ENCODE data around the gene ME3. TPM values are rescaled to one million over a fixed set of nuclear protein-coding genes. Genes with fewer than 3 reads are reported as not detected.
"Not testable (repeated sequence)": the region's sequence is repeated elsewhere in the genome, so short reads cannot be mapped to it uniquely, and the experiment has no call there.

ME3 gene
- polyA plus RNA-seq, 1 donor (not counting 4 experiments of a cell fraction or from before 2014, with no cell fraction given), result 1.0 TPM

- no peaks in the 10 kb centered on the region for H3K9me1 ChIP-seq (ENCODE audit: control insufficient read depth, extremely low read depth, insufficient read depth, low read length)
- no peaks in the 10 kb centered on the region for H3K4me1 ChIP-seq (ENCODE audit: control insufficient read depth, extremely low read depth, insufficient read depth, low read length)
- no peak overlapping the region for H3K4me2 ChIP-seq (ENCODE audit: control insufficient read depth, extremely low read depth, insufficient read depth, low read depth, low read length)
- no peak overlapping the region for H3K27ac ChIP-seq (ENCODE audit: control insufficient read depth, insufficient read depth, low read length)
- FAIRE-seq, result no peak
- H3K79me2 ChIP-seq (ENCODE audit: control insufficient read depth, insufficient read depth, low read length), result no peaks in the 10 kb centered on the region
- H3K9ac ChIP-seq (ENCODE audit: control insufficient read depth, extremely low read depth, insufficient read depth, low read length), result no peak overlapping the region
- no peaks in the 10 kb centered on the region for H3K36me3 ChIP-seq (ENCODE audit: control insufficient read depth in 2 of 2, extremely low read depth in 1 of 2, insufficient read depth in 2 of 2, low read length in 2 of 2)
- no peak overlapping the region for H2AFZ ChIP-seq (ENCODE audit: control insufficient read depth, low read length)
- no peaks in the 10 kb centered on the region for H4K20me1 ChIP-seq (ENCODE audit: control insufficient read depth, extremely low read depth, insufficient read depth, low read length)
- no peaks in the 10 kb centered on the region for H3K9me3 ChIP-seq (ENCODE audit: control insufficient read depth, low read depth, low read length)
- no peaks in the 10 kb centered on the region for H3K27me3 ChIP-seq (ENCODE audit: control insufficient read depth, extremely low read depth, insufficient read depth, low read length)
- no peak for DNase-seq (ENCODE audit: low read depth, low spot score)
- no peak for TF ChIP-seq EZH2 (IDR thresholded peaks at IDR 0.05; ENCODE audit: low read length)
- TF ChIP-seq CTCF (optimal IDR thresholded peaks at IDR 0.05 in 1 of 3, IDR thresholded peaks at IDR 0.05 in 1 of 3, conservative IDR thresholded peaks at IDR 0.05 in 1 of 3; ENCODE audit: extremely low read depth in 1 of 3, insufficient read depth in 2 of 3, low read length in 3 of 3), result no peak
- dilution Hi-C loops (cut with MboI; ENCODE audit: extremely low pct_ligation_motif_present, low sequenced_read_pairs), result no loop called here
- H3K4me3 ChIP-seq (ENCODE audit: control insufficient read depth in 2 of 3, extremely low read depth in 1 of 3, insufficient read depth in 2 of 3, low read depth in 1 of 3, low read length in 3 of 3), result no peak overlapping the region
Observed at GRCh38 chr11:86438685-86439084, 233.7 kb downstream of the ME3 start.

DNA sequence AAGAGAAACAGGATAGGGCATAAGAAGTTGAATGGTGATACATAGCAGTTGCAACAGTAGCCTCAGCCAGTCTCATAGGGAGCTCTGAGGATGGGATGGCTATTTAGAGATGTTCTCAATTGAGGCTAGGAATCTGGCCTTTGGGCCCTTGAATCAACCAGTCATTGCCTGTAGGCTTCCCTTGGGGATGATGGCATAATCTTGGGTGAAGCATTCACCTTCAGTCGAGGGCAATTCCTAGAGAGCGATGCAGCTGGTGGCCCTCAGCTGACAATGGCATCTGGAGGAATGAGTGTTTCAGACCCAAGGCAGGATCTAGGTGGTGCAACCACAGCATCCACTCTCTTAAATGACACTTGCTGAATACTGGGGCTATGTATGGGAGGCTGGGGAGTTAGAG, 236.7 kb downstream of the ME3 start:
- TF ChIP-seq EZH2 (IDR thresholded peaks at IDR 0.05; ENCODE audit: low read length) (no peak), CTCF (optimal IDR thresholded peaks at IDR 0.05 in 1 of 3, IDR thresholded peaks at IDR 0.05 in 1 of 3, conservative IDR thresholded peaks at IDR 0.05 in 1 of 3; ENCODE audit: extremely low read depth in 1 of 3, insufficient read depth in 2 of 3, low read length in 3 of 3) (no peak)
- no peak for DNase-seq (ENCODE audit: low read depth, low spot score)
- Histone ChIP-seq H3K4me3 (ENCODE audit: control insufficient read depth in 2 of 3, extremely low read depth in 1 of 3, insufficient read depth in 2 of 3, low read depth in 1 of 3, low read length in 3 of 3) (no peak overlapping the region), H3K79me2 (ENCODE audit: control insufficient read depth, insufficient read depth, low read length) (no peaks in the 10 kb centered on the region), H3K27me3 (ENCODE audit: control insufficient read depth, extremely low read depth, insufficient read depth, low read length) (no peaks in the 10 kb centered on the region), H3K9me1 (ENCODE audit: control insufficient read depth, extremely low read depth, insufficient read depth, low read length) (no peaks in the 10 kb centered on the region), H4K20me1 (ENCODE audit: control insufficient read depth, extremely low read depth, insufficient read depth, low read length) (no peaks in the 10 kb centered on the region), H3K36me3 (ENCODE audit: control insufficient read depth in 2 of 2, extremely low read depth in 1 of 2, insufficient read depth in 2 of 2, low read length in 2 of 2) (no peaks in the 10 kb centered on the region), H3K9ac (ENCODE audit: control insufficient read depth, extremely low read depth, insufficient read depth, low read length) (no peak overlapping the region), H3K27ac (ENCODE audit: control insufficient read depth, insufficient read depth, low read length) (no peak overlapping the region), H3K4me2 (ENCODE audit: control insufficient read depth, extremely low read depth, insufficient read depth, low read depth, low read length) (no peak overlapping the region), H3K9me3 (ENCODE audit: control insufficient read depth, low read depth, low read length) (no peaks in the 10 kb centered on the region), H3K4me1 (ENCODE audit: control insufficient read depth, extremely low read depth, insufficient read depth, low read length) (no peaks in the 10 kb centered on the region), H2AFZ (ENCODE audit: control insufficient read depth, low read length) (no peak overlapping the region)
- FAIRE-seq, result no peak
- dilution Hi-C loops (cut with MboI; ENCODE audit: extremely low pct_ligation_motif_present, low sequenced_read_pairs), result no loop called here

- not testable (repeated sequence) for FAIRE-seq
Observed at GRCh38 chr11:86433361-86434095, 238.9 kb downstream of the ME3 start.

More at GRCh38 chr11:86433361-86434095, 238.9 kb downstream of the ME3 start:
- H3K4me1 ChIP-seq (ENCODE audit: control insufficient read depth, extremely low read depth, insufficient read depth, low read length); H3K36me3 ChIP-seq (ENCODE audit: control insufficient read depth in 2 of 2, extremely low read depth in 1 of 2, insufficient read depth in 2 of 2, low read length in 2 of 2); DNase-seq (ENCODE audit: low read depth, low spot score); H3K9me1 ChIP-seq (ENCODE audit: control insufficient read depth, extremely low read depth, insufficient read depth, low read length); H2AFZ ChIP-seq (ENCODE audit: control insufficient read depth, low read length); dilution Hi-C loops (cut with MboI; ENCODE audit: extremely low pct_ligation_motif_present, low sequenced_read_pairs); H3K79me2 ChIP-seq (ENCODE audit: control insufficient read depth, insufficient read depth, low read length); H3K4me2 ChIP-seq (ENCODE audit: control insufficient read depth, extremely low read depth, insufficient read depth, low read depth, low read length); H3K9me3 ChIP-seq (ENCODE audit: control insufficient read depth, low read depth, low read length); H3K9ac ChIP-seq (ENCODE audit: control insufficient read depth, extremely low read depth, insufficient read depth, low read length); H4K20me1 ChIP-seq (ENCODE audit: control insufficient read depth, extremely low read depth, insufficient read depth, low read length); H3K27me3 ChIP-seq (ENCODE audit: control insufficient read depth, extremely low read depth, insufficient read depth, low read length); H3K27ac ChIP-seq (ENCODE audit: control insufficient read depth, insufficient read depth, low read length); H3K4me3 ChIP-seq (ENCODE audit: control insufficient read depth in 2 of 3, extremely low read depth in 1 of 3, insufficient read depth in 2 of 3, low read depth in 1 of 3, low read length in 3 of 3): not testable (repeated sequence)
